Fibroblast of mammary gland (primary cell): Measurements from ENCODE around the gene PRM3.

ENCODE experiments used
- DNase-seq: peaks from one replicate; pipeline ENCODE4 v3.0.0-alpha.2; 2010; ENCODE audit warnings: low read depth
- H3K4me3 ChIP-seq: 2 replicates; pipeline ENCODE4 v1.5.1; 2011; ENCODE audit warnings: low read depth, mild to moderate bottlenecking, low read length, moderate library complexity; ENCODE audit not compliant: control insufficient read depth
- CTCF ChIP-seq: conservative IDR thresholded peaks from 2 replicates; pipeline ENCODE4 v1.5.1; 2011; ENCODE audit warnings: low read depth, low read length, inconsistent platforms; ENCODE audit not compliant: control insufficient read depth, insufficient read depth

Gene PRM3

GRCh38 chr16:11280616-11281522, 7.4 kb upstream of the PRM3 start, which contains the start of gene PRM1:
PRM1 (minus strand) TSS chr16:11281330; CDS start chr16:11281238, 92 bp downstream.
- no peak within 1 kb of the TSS for H3K4me3 ChIP-seq
- TF ChIP-seq CTCF, result no peak
- no peak for DNase-seq

- TF ChIP-seq CTCF, result no peak
- no peak overlapping the region for H3K4me3 ChIP-seq
- DNase-seq, result no peak
These were observed 5.5 kb upstream of the PRM3 start for GRCh38 chr16:11278681-11279628.

- no peak for DNase-seq
- no peak for TF ChIP-seq CTCF
- no peak overlapping the region for H3K4me3 ChIP-seq
These were observed 4.3 kb upstream of the PRM3 start for GRCh38 chr16:11277607-11278337.

GRCh38 chr16:11276896-11277593, 3.6 kb upstream of the PRM3 start:
- DNase-seq, result no peak
- no peak for TF ChIP-seq CTCF
- H3K4me3 ChIP-seq, result no peak overlapping the region

GRCh38 chr16:11276143-11276895, 2.9 kb upstream of the PRM3 start, which contains the start of gene PRM2:
PRM2 (minus strand) TSS chr16:11276480; CDS start chr16:11276370, 110 bp downstream.
- DNase-seq, result no peak
- no peak for TF ChIP-seq CTCF
- no peak within 1 kb of the TSS for H3K4me3 ChIP-seq
